Stimulated activated CD8-positive, alpha-beta memory T cell treated with anti-CD3 and anti-CD28 coated beads, Interleukin-7, amount 100 ng/mL, for 4 hours (primary cell): ENCODE results near the gene PIK3AP1.
"Not testable (repeated sequence)": the region's sequence is repeated elsewhere in the genome, so short reads cannot be mapped to it uniquely, and the experiment has no call there.

Experiments used
- DNase-seq, 2 donors: peaks; one replicate each; pipeline ENCODE4 v3.0.0-alpha.2; 2020; ENCODE audit warnings: low read depth in 2 of 2

The PIK3AP1 gene

DNA sequence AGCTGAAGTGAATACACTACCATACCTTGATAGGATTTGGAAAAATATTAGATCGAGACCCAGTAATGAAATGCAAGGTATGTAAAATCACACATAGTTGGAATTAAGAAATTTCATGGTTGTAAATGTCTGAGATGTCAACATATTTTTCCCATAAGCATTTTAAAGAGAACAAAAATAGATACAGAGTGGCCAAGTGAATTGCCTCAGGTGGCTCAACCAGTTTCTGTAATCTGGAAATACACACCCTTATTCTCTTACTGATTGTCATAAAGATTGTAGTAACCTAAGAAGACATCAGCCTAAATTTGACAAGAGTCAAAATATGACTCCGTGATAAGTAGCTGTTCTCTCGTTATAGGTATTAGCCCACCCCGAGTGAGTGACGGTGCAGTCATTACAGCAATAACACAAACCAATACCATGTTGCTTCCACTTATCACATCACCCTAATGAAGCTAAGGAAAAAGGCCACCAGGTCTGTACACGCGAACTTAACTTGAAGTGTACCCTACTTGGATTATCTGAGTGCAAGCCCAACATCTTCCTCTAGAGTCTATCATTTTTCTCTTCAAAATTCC lies 23.4 kb downstream of the PIK3AP1 start:
- no peak for DNase-seq

GRCh38 chr10:96695975-96696634 lies 24.2 kb downstream of the PIK3AP1 start:
- no peak for DNase-seq

DNA sequence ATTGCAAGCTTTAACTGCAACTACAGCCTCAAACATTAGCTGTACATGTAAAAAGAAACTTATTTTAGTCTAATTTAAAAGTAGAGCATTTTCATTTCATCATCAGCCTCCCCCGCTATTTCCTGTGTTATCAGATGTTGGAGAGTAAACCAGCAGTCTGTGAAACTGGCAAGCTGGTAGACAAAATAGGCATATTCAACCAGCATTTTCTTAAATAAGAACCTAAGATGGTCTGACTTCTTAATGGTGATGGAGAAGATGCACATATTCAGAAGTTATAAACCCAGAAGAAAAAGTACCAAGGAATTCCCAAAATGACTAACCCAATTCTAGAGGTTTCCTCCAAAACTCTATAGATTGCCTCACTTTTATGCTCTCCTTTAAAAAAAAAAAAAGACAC lies 24.9 kb downstream of the PIK3AP1 start:
- no peak for DNase-seq

- DNase-seq, result no peak
Measured at GRCh38 chr10:96693431-96693830, 26.9 kb downstream of the PIK3AP1 start.

DNA sequence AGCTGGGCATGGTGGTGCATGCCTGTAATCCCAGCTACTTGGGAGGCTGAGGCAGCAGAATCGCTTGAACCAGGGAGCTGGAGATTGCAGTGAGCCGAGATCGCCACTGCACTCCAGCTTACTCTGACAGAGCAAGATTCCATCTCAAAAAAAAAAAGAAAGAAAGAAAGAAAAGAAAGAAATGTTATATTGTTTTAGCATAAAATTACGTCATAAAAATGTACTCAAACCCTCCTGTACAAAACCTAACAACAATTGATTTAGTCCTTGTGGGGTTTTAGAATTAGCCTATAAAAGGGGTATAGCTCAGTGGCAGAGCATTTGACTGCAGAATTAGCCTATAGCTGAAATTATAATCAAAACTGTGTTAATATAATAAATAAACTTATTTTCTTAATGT lies 27.9 kb downstream of the PIK3AP1 start:
- DNase-seq, result no peak

DNA sequence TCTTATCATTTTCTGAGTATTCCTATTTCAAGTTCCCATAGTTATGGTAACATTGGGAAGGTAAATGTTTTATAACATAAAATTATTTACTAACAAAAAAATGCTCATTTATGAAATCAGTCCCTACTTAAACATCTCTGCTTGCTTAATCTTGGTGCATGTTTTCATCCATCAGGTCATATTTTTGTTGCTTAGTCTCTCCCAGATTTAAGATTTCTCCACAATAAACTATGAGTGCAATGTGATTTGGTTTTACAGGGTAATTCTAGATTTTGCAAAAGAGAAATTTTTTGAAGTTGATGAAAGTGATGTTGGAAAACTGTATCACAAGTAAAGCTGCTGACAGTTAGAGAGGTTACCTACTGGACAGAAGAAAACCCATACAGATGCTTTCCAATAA lies 28.6 kb downstream of the PIK3AP1 start:
- no peak for DNase-seq

GRCh38 chr10:96690755-96691730 lies 29.3 kb downstream of the PIK3AP1 start:
- DNase-seq, result no peak

DNA sequence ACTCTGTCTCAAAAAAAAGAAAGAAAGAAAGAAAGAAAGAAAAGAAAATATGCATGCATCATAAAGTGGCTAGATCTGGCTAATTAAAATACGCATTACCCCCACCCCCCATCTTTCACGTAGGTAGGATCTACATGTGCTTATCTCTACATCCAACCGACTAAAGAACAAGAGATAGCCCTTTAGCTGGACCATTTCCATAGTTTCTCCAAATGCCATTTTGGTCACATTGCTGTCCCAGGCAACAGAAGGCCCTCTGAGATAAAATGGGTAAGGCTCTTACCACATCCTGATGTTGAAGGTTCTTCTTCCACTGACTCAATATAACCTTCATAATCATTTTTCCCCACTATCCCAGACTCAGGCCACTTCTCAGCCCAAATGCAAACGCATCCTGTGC lies 31.5 kb downstream of the PIK3AP1 start:
- DNase-seq, result no peak

GRCh38 chr10:96687317-96688012 lies 32.8 kb downstream of the PIK3AP1 start:
- no peak for DNase-seq

DNA sequence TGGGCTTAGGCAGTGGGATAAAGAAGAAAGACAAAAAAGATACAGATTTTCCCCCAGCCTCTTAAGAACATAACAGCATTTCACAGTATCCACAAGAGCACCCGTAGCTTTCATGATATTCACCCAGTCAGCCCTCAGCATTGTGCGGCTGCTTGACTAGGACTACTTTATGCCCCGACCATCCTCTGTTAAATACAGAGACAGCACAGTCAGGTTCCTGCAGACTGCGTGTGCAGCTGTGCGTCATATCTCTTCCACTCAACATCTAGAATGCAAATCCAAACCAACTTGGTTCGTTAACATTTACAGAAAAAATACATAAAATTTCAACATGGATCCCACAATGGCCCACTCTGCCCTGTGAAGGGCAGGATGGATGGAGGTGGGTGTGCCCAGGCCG lies 33.8 kb downstream of the PIK3AP1 start:
- DNase-seq, result no peak

DNA sequence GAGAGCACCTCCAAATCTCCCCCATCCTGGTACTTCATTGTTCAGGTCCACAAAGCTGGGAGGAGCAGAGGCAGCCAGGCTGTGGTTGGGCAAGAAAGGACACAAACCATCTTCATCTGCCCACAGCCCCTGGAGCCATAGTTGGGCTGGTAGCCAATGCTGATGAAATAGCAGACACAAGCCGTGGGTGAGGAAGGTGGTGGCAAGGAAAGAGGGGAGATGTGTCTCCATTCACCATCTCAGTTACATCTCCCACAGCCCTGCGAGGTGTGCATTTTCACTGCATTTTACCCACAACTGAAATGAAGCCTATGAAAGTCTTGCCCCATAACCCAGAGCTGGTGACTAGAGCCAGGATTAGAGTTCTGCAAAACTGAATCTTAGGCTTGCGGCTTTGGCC lies 35.0 kb downstream of the PIK3AP1 start:
- DNase-seq, result no peak

DNA sequence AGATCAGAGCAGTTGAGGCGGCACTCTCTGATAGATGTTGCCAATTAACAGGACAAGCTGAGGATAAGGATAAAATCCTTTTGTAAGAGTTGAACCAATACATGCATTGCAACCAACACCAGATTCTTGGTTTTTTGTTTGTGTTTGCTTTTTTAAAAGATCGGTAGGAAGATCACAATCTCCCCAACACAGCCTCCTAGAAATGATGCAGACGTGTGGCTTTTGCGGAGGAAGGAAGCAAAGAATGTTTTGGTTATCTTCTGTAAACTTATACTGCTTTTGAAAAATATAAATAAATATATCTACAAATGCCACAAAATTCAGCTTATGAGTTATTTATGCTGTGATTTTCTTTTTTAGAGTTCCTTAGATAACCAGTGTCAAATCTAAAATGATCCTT lies 35.5 kb downstream of the PIK3AP1 start:
- no peak for DNase-seq

DNA sequence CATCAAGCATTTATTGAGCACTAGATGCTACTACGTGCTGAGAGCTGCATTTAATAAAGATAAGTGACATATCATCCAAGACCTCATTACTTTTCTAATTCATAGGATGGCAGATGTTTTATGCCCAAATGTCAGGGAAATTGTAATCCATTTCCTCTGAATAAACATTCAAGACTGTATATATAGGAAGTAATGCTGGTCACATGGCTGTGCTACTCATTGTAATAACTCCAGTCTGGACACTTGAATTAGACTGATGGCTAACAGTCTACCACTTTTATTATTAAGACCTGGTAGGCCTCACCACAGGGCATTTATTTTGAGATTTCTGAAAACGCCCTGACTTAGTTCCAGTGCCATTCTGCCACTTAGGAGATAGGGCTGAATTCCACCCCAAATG lies 36.6 kb downstream of the PIK3AP1 start:
- no peak for DNase-seq

GRCh38 chr10:96683065-96683464 lies 37.2 kb downstream of the PIK3AP1 start:
- DNase-seq, result no peak

DNA sequence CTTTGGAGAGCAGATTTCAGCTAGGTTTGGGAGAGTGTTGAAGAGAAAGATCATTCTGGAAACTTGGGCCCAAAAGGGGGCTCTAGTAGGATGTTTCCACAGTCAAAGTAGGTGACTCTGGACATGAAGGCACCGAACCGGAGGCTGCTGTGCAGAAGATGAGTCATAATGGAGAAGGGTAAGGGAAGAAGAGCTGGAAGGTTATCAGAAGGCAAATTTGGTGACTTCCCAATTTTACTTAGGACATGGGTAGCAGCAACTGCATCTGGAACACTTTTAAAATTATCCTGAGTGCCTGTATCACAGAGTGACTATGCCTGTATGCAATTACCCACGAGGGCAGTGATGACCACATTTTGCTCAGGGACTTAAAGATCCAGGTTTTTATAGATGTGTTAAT lies 38.8 kb downstream of the PIK3AP1 start:
- DNase-seq, result no peak

DNA sequence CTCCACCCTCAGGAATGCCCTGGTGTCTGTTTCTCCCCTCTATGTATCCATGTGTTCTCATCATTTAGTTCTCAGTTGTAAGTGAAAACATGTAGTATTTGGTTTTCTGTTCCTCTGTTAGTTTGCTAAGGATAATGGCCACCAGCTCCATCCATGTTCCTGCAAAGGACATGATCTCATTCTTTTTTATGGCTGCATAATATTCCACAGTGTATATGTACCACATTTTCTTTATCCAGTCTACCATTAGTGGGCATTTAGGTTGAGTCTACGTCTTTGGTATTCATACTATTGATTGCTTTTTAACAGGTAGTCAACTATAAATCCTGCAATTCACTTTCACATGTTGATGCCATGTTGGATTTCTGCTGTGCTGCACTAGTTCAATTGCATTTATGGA lies 39.9 kb downstream of the PIK3AP1 start:
- not testable (repeated sequence) for DNase-seq

GRCh38 chr10:96678725-96679124 lies 41.6 kb downstream of the PIK3AP1 start:
- DNase-seq, result no peak

- DNase-seq, result no peak
Measured at GRCh38 chr10:96676272-96677112, 43.8 kb downstream of the PIK3AP1 start.

GRCh38 chr10:96675846-96676245 lies 44.5 kb downstream of the PIK3AP1 start:
- no peak for DNase-seq

DNA sequence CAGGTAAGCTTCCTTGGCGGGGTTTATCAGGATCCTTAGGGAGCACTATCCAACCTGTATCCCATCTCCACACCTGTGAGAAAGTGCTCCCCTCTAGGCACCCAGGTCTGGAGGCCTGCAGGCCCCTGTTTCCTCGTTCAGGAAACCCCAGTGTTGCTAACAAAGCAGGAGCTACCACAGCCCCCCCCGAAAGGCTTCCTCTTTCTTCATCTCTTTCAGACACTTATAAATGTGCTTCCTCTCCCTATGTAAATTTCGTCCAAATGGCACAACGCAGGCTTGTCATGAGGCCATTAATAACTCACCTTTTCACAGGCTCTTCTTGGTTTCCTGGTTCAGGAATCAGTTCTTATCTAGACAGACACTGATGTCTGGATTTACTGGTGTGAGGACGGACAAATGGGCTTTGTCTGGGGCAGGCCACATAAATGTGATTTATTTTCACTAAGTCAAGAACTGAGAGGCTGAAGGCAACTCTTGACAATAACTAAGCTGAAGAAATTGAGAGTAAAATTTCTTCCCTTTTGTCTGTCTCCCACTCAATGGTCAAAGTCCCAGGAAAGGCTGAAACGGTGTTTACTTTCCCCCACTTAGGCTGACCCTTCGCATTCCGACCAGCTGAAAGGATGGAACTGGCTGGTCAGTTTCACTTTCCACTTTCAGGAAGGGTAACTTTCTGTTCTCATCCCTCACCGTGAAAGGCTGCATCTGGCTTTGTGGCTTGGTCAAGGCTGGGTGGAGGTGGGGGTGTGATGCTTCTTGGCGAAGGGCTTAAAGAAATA lies 46.8 kb downstream of the PIK3AP1 start:
- no peak for DNase-seq
